ENCODE results near the gene PLA2G2C. TPM values are rescaled to one million over a fixed set of nuclear protein-coding genes. Genes with fewer than 3 reads are reported as not detected.
"Not testable (repeated sequence)": the region's sequence is repeated elsewhere in the genome, so short reads cannot be mapped to it uniquely, and the experiment has no call there.

PLA2G2C gene
- total RNA-seq, 1 experiment from 2014 or later: not detected

- BruUV-seq (replicated peaks): no TSS peak
- no peak for DNase-seq (ENCODE audit: low spot score)
- CTCF ChIA-PET: no interaction called here
These were observed 50.1 kb downstream of the PLA2G2C start for GRCh38 chr1:20136249-20136648.

GRCh38 chr1:20134995-20135394 is 51.3 kb downstream of the PLA2G2C start:
- H3K27ac ChIP-seq (ENCODE audit: low read depth, low read length, poor library complexity, severe bottlenecking): no peak overlapping the region
- no peak overlapping the region for H3K4me3 ChIP-seq (ENCODE audit: low read depth, low read length, poor library complexity, severe bottlenecking)
- no peaks in the 10 kb centered on the region for H3K4me1 ChIP-seq (ENCODE audit: insufficient read depth, low read length, poor library complexity, severe bottlenecking)
- DNase-seq (ENCODE audit: low spot score): no peak
- TF ChIP-seq, protein P1, sequence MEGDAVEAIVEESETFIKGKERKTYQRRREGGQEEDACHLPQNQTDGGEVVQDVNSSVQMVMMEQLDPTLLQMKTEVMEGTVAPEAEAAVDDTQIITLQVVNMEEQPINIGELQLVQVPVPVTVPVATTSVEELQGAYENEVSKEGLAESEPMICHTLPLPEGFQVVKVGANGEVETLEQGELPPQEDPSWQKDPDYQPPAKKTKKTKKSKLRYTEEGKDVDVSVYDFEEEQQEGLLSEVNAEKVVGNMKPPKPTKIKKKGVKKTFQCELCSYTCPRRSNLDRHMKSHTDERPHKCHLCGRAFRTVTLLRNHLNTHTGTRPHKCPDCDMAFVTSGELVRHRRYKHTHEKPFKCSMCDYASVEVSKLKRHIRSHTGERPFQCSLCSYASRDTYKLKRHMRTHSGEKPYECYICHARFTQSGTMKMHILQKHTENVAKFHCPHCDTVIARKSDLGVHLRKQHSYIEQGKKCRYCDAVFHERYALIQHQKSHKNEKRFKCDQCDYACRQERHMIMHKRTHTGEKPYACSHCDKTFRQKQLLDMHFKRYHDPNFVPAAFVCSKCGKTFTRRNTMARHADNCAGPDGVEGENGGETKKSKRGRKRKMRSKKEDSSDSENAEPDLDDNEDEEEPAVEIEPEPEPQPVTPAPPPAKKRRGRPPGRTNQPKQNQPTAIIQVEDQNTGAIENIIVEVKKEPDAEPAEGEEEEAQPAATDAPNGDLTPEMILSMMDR (conservative IDR thresholded peaks at IDR 0.05; ENCODE audit: low read depth, low read length): no peak
- TF ChIP-seq EZH2 (IDR thresholded peaks at IDR 0.05; ENCODE audit: borderline replicate concordance, low read depth, low read length, poor library complexity, severe bottlenecking): no peak
- no TSS peak for BruUV-seq (replicated peaks)
- H3K36me3 ChIP-seq (ENCODE audit: insufficient read depth, low read length, poor library complexity, severe bottlenecking): no peaks in the 10 kb centered on the region
- ChIA-PET POLR2A (ENCODE audit: low non-redundant PET) (no interaction called here), CTCF (no interaction called here)
- peaks cover 4% of the 10 kb centered on the region for H3K27me3 ChIP-seq (replicated peaks; ENCODE audit: insufficient read depth, low read depth, low read length, poor library complexity)
- H3K9me3 ChIP-seq (ENCODE audit: low read depth, low read length, poor library complexity, severe bottlenecking): no peaks in the 10 kb centered on the region
- intact Hi-C loops (cut with micrococcal nuclease; ENCODE audit: unreplicated experiment): no loop called here

More at GRCh38 chr1:20136249-20136648, 50.1 kb downstream of the PLA2G2C start:
- Histone ChIP-seq H3K4me1 (ENCODE audit: insufficient read depth, low read length, poor library complexity, severe bottlenecking) (no peaks in the 10 kb centered on the region), H3K27ac (ENCODE audit: low read depth, low read length, poor library complexity, severe bottlenecking) (no peak overlapping the region), H3K9me3 (ENCODE audit: low read depth, low read length, poor library complexity, severe bottlenecking) (no peaks in the 10 kb centered on the region), H3K4me3 (ENCODE audit: low read depth, low read length, poor library complexity, severe bottlenecking) (no peak overlapping the region), H3K36me3 (ENCODE audit: insufficient read depth, low read length, poor library complexity, severe bottlenecking) (no peaks in the 10 kb centered on the region), H3K27me3 (replicated peaks; ENCODE audit: insufficient read depth, low read depth, low read length, poor library complexity) (peaks cover 4% of the 10 kb centered on the region)
- TF ChIP-seq EZH2 (IDR thresholded peaks at IDR 0.05; ENCODE audit: borderline replicate concordance, low read depth, low read length, poor library complexity, severe bottlenecking): no peak
- TF ChIP-seq, protein P1 (conservative IDR thresholded peaks at IDR 0.05; ENCODE audit: low read depth, low read length): no peak
- POLR2A ChIA-PET (ENCODE audit: low non-redundant PET): no interaction called here
- intact Hi-C loops (cut with micrococcal nuclease; ENCODE audit: unreplicated experiment): no loop called here

DNA sequence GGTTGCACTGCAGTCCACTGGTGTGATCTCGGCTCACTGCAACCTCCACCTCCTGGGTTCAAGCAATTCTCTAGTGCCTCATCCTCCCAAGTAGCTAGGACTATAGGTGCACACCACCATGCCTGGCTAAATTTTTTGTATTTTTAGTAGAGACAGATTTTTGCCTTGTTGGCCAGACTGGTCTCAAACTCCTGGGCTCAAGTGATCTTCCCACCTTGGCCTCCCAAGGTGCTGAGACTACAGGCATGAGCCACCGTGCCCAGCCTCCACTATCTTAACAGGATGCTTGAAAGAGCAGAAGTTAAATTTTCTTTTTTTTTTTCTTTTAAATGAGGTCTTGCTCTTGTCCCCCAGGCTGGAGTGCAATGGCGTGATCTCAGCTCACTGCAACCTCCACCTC is 55.8 kb downstream of the PLA2G2C start:
- CTCF ChIA-PET; intact Hi-C loops (cut with micrococcal nuclease; ENCODE audit: unreplicated experiment): not testable (repeated sequence)

DNA sequence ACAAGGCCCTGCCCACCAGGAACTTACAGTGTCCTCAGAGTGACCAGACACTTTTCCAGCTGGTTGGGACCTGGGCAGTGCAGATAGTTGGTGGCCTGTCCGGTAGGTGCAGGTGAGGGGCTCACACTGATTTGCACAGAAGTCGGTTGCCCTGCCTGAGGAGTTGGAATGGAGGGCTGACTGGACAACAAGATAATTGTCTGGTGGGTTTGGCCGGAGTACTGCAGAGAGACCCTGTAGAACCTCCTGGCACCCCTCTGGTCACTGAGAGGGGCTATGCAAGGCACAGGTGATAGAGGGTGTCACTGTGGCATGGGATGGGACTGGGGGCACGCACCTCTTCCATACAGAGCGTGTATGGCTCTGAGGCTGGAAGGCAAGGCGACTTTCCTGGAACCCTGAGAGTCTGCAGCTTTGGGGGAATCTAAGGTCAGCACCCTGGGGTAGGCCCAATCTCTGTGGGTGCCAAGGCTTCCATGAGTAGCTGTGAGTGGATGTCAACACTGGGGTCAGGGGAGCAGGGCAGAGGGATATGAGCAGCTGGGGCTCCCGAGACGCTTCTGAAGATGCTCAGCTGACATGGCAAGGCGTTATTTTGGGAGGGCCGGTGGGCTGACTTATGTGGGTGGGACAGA is 59.4 kb downstream of the PLA2G2C start:
- Histone ChIP-seq H3K4me1 (ENCODE audit: insufficient read depth, low read length, poor library complexity, severe bottlenecking) (peaks cover 12% of the 10 kb centered on the region), H3K36me3 (ENCODE audit: insufficient read depth, low read length, poor library complexity, severe bottlenecking) (no peaks in the 10 kb centered on the region), H3K4me3 (ENCODE audit: low read depth, low read length, poor library complexity, severe bottlenecking) (no peak overlapping the region), H3K9me3 (ENCODE audit: low read depth, low read length, poor library complexity, severe bottlenecking) (no peaks in the 10 kb centered on the region), H3K27ac (ENCODE audit: low read depth, low read length, poor library complexity, severe bottlenecking) (no peak overlapping the region), H3K27me3 (replicated peaks; ENCODE audit: insufficient read depth, low read depth, low read length, poor library complexity) (no peaks in the 10 kb centered on the region)
- CTCF ChIA-PET: no interaction called here
- TF ChIP-seq, protein P1 (conservative IDR thresholded peaks at IDR 0.05; ENCODE audit: low read depth, low read length): no peak
- no peak for TF ChIP-seq EZH2 (IDR thresholded peaks at IDR 0.05; ENCODE audit: borderline replicate concordance, low read depth, low read length, poor library complexity, severe bottlenecking)
- DNase-seq (ENCODE audit: low spot score): no peak
- intact Hi-C loops (cut with micrococcal nuclease; ENCODE audit: unreplicated experiment): no loop called here
- BruUV-seq (replicated peaks): no TSS peak
- POLR2A ChIA-PET (ENCODE audit: low non-redundant PET): no interaction called here

More for the DNA sequence above, 55.8 kb downstream of the PLA2G2C start:
- POLR2A ChIA-PET (ENCODE audit: low non-redundant PET); DNase-seq (ENCODE audit: low spot score); BruUV-seq (replicated peaks); H3K4me3 ChIP-seq (ENCODE audit: low read depth, low read length, poor library complexity, severe bottlenecking); H3K9me3 ChIP-seq (ENCODE audit: low read depth, low read length, poor library complexity, severe bottlenecking); H3K27ac ChIP-seq (ENCODE audit: low read depth, low read length, poor library complexity, severe bottlenecking); H3K27me3 ChIP-seq (replicated peaks; ENCODE audit: insufficient read depth, low read depth, low read length, poor library complexity); H3K36me3 ChIP-seq (ENCODE audit: insufficient read depth, low read length, poor library complexity, severe bottlenecking); H3K4me1 ChIP-seq (ENCODE audit: insufficient read depth, low read length, poor library complexity, severe bottlenecking): not testable (repeated sequence)
